H1 (cell line): ENCODE measurements around the gene PLEKHH2. TPM values are rescaled to one million over a fixed set of nuclear protein-coding genes. Genes with fewer than 3 reads are reported as not detected.
"Not testable (repeated sequence)": the region's sequence is repeated elsewhere in the genome, so short reads cannot be mapped to it uniquely, and the experiment has no call there.

Source experiments
- CTCF ChIA-PET: fragments of 300-600 bp; sonication (Branson Sonifier 250); formaldehyde crosslinking; loops from one replicate; lab custom pipeline; 2021; ENCODE audit not compliant: partially characterized antibody; lab: Charles Lee
- POLR2A ChIA-PET: fragments of 300-600 bp; sonication (Branson Sonifier 250); formaldehyde crosslinking; loops from one replicate; lab custom pipeline; 2021; ENCODE audit warnings: inconsistent platforms; ENCODE audit not compliant: partially characterized antibody; lab: Charles Lee
- DNase-seq, 2 experiments: peaks; one replicate each; pipeline versions ENCODE4 v3.0.0 to v3.0.0-alpha.2; 2010 to 2022; ENCODE audit warnings: low spot score in 2 of 2, low read depth in 1 of 2, mixed read lengths in 1 of 2
- FAIRE-seq: peaks from 2 replicates; lab custom pipeline; 2011; peaks lifted over from hg19 to GRCh38; lab: Jason Lieb, UNC
- H2AFZ ChIP-seq: 2 replicates; pipeline ENCODE4 v1.8.1; 2012; ENCODE audit warnings: low read length, inconsistent platforms
- H2AK5ac ChIP-seq: 2 replicates; pipeline ENCODE4 v1.6.1; 2013; ENCODE audit warnings: low read depth, low read length
- H2BK120ac ChIP-seq: replicated peaks from 2 replicates; pipeline ENCODE3; 2013; ENCODE audit warnings: low read depth, low read length, inconsistent platforms
- H2BK12ac ChIP-seq: 2 replicates; pipeline ENCODE4 v1.6.1; 2013; ENCODE audit warnings: low read depth, low read length
- H2BK15ac ChIP-seq: 2 replicates; pipeline ENCODE4 v1.6.1; 2013; ENCODE audit warnings: low read length
- H2BK20ac ChIP-seq: 2 replicates; pipeline ENCODE4 v1.6.1; 2013; ENCODE audit warnings: low read length
- H2BK5ac ChIP-seq: 2 replicates; pipeline ENCODE4 v1.6.1; 2013; ENCODE audit warnings: low read depth, low read length
- H3K14ac ChIP-seq: 2 replicates; pipeline ENCODE4 v1.6.1; 2013; ENCODE audit warnings: inconsistent platforms; ENCODE audit not compliant: insufficient read length
- H3K18ac ChIP-seq: 2 replicates; pipeline ENCODE4 v1.6.1; 2013; ENCODE audit warnings: low read length; ENCODE audit errors: extremely low read depth
- H3K23ac ChIP-seq: 2 replicates; pipeline ENCODE4 v1.6.1; 2013; ENCODE audit warnings: inconsistent platforms; ENCODE audit not compliant: insufficient read length
- H3K23me2 ChIP-seq: 2 replicates; pipeline ENCODE4 v1.6.1; 2013; ENCODE audit warnings: low read depth, low read length
- H3K27ac ChIP-seq: 2 replicates; pipeline ENCODE4 v1.6.1; 2011; ENCODE audit warnings: low read depth, low read length, inconsistent platforms
- H3K27me3 ChIP-seq, 4 experiments: replicated peaks in 1 of 4; 1 replicate in 1 of 4; 2 replicates in 3 of 4; pipeline versions ENCODE4 v1.6.1 to v1.8.1; 2011 to 2013; ENCODE audit warnings: low read length in 3 of 4, mild to moderate bottlenecking in 3 of 4, inconsistent platforms in 2 of 4, mixed read lengths in 2 of 4, moderate library complexity in 1 of 4; ENCODE audit not compliant: control insufficient read depth in 3 of 4, insufficient read depth in 3 of 4; ENCODE audit errors: extremely low read depth in 1 of 4
- H3K36me3 ChIP-seq, 4 experiments: 2 replicates each; pipeline versions ENCODE4 v1.6.1 to v1.8.1; 2011 to 2013; ENCODE audit warnings: mild to moderate bottlenecking in 4 of 4, low read length in 3 of 4, moderate library complexity in 2 of 4, control low read depth in 1 of 4, inconsistent platforms in 1 of 4; ENCODE audit not compliant: insufficient read depth in 4 of 4, control insufficient read depth in 2 of 4
- H3K4ac ChIP-seq: replicated peaks from 2 replicates; pipeline ENCODE3; 2013; ENCODE audit warnings: low read length, low read depth, mixed read lengths, inconsistent platforms; ENCODE audit not compliant: insufficient read length
- H3K4me1 ChIP-seq, 4 experiments: replicated peaks in 1 of 4; 1 replicate in 1 of 4; 2 replicates in 3 of 4; pipeline versions ENCODE4 v1.6.1 to v1.8.1; 2011 to 2013; ENCODE audit warnings: low read length in 3 of 4, inconsistent platforms in 2 of 4, mixed read lengths in 1 of 4; ENCODE audit not compliant: insufficient read depth in 4 of 4, control insufficient read depth in 3 of 4
- H3K4me2 ChIP-seq, 2 experiments: 2 replicates each; pipeline versions ENCODE4 v1.6.1 to v1.8.1; 2011 to 2013; ENCODE audit warnings: low read depth in 2 of 2, low read length in 2 of 2, control low read depth in 1 of 2, inconsistent platforms in 1 of 2, mild to moderate bottlenecking in 1 of 2; ENCODE audit not compliant: insufficient read depth in 1 of 2
- H3K4me3 ChIP-seq, 4 experiments: fragments of 200-600, 300-600 bp in 1 of 4; sonication (generic), shearing (Covaris generic), sonication (Bioruptor Twin) in 1 of 4; 2 replicates each; pipeline versions ENCODE4 v1.5.1 to v1.8.1; 2011 to 2016; ENCODE audit warnings: low read length in 4 of 4, low read depth in 3 of 4, control low read depth in 2 of 4, inconsistent platforms in 2 of 4, mild to moderate bottlenecking in 2 of 4, mixed read lengths in 1 of 4, moderate library complexity in 1 of 4; ENCODE audit not compliant: insufficient read depth in 2 of 4; ENCODE audit errors: extremely low read depth in 1 of 4
- H3K56ac ChIP-seq: replicated peaks from 2 replicates; pipeline ENCODE3; 2013; ENCODE audit warnings: low read depth, mild to moderate bottlenecking, mixed read lengths, low read length, inconsistent platforms; ENCODE audit not compliant: insufficient read length
- H3K79me1 ChIP-seq: 2 replicates; pipeline ENCODE4 v1.6.1; 2013; ENCODE audit warnings: low read depth, low read length, control low read depth
- H3K79me2 ChIP-seq, 2 experiments: 2 replicates each; pipeline versions ENCODE4 v1.6.1 to v1.8.1; 2012 to 2013; ENCODE audit warnings: low read length in 2 of 2, mild to moderate bottlenecking in 2 of 2, inconsistent platforms in 1 of 2; ENCODE audit not compliant: insufficient read depth in 2 of 2, control insufficient read depth in 1 of 2
- H3K9ac ChIP-seq, 4 experiments: replicated peaks in 1 of 4; 1 replicate in 1 of 4; 2 replicates in 3 of 4; pipeline versions ENCODE4 v1.6.1 to v1.8.1; 2011 to 2013; ENCODE audit warnings: low read depth in 3 of 4, low read length in 3 of 4, control low read depth in 2 of 4, mild to moderate bottlenecking in 2 of 4, moderate library complexity in 2 of 4, inconsistent platforms in 1 of 4; ENCODE audit errors: extremely low read depth in 1 of 4
- H3K9me3 ChIP-seq, 2 experiments: 2 replicates each; pipeline versions ENCODE4 v1.6.1 to v1.8.1; 2012 to 2013; ENCODE audit warnings: mild to moderate bottlenecking in 2 of 2, moderate library complexity in 2 of 2, control low read depth in 1 of 2, inconsistent platforms in 1 of 2, low read depth in 1 of 2, low read length in 1 of 2, mixed read lengths in 1 of 2; ENCODE audit not compliant: insufficient read depth in 2 of 2
- H4K20me1 ChIP-seq, 2 experiments: replicated peaks in 1 of 2; 2 replicates each; pipeline versions ENCODE3 to v1.8.1; 2011 to 2013; ENCODE audit warnings: inconsistent platforms in 2 of 2, low read length in 2 of 2, mild to moderate bottlenecking in 1 of 2; ENCODE audit not compliant: insufficient read depth in 2 of 2, control insufficient read depth in 1 of 2
- H4K5ac ChIP-seq: 2 replicates; pipeline ENCODE4 v1.6.1; 2013; ENCODE audit warnings: low read length, low read depth, mixed read lengths, inconsistent platforms; ENCODE audit not compliant: insufficient read length
- H4K8ac ChIP-seq: 2 replicates; pipeline ENCODE4 v1.8.0; 2013; ENCODE audit warnings: mild to moderate bottlenecking, moderate library complexity, low read length, inconsistent platforms; ENCODE audit not compliant: insufficient read depth; ENCODE audit errors: extremely low read depth
- H4K91ac ChIP-seq: replicated peaks from 2 replicates; pipeline ENCODE3; 2013; ENCODE audit warnings: low read length, mixed read lengths, inconsistent platforms; ENCODE audit not compliant: insufficient read length
- CTCF ChIP-seq, 3 experiments: IDR thresholded peaks; 1 replicate in 2 of 3; 2 replicates in 1 of 3; pipeline versions ENCODE4 v1.5.1 to v1.6.1; 2011; ENCODE audit warnings: low read length in 3 of 3, mild to moderate bottlenecking in 3 of 3, inconsistent platforms in 2 of 3, low read depth in 1 of 3, moderate library complexity in 1 of 3; ENCODE audit not compliant: insufficient read depth in 1 of 3; ENCODE audit errors: control extremely low read depth in 1 of 3
- KDM1A ChIP-seq: fragments of 200-600, 300-600 bp; sonication (generic); IDR thresholded peaks from 2 replicates; pipeline ENCODE4 v1.7.1; 2016; ENCODE audit warnings: mild to moderate bottlenecking, low read length, borderline replicate concordance
- NANOG ChIP-seq: IDR thresholded peaks from 2 replicates; pipeline ENCODE4 v1.6.1; 2011; ENCODE audit warnings: low read length, low read depth, mild to moderate bottlenecking, inconsistent platforms; ENCODE audit not compliant: insufficient read depth, poor library complexity, severe bottlenecking
- SAP30 ChIP-seq: fragments of 300-600 bp; sonication (generic); IDR thresholded peaks from 2 replicates; pipeline ENCODE4 v1.7.1; 2012; ENCODE audit warnings: low read length, moderate library complexity, mild to moderate bottlenecking, inconsistent platforms; ENCODE audit not compliant: insufficient read depth, insufficient replicate concordance
- ZNF274 ChIP-seq: IDR thresholded peaks from 2 replicates; pipeline ENCODE4 v1.7.0; 2012; ENCODE audit warnings: low read length, borderline replicate concordance; ENCODE audit errors: extremely low read depth
- WGBS, 2 experiments: shearing (Covaris generic) in 1 of 2; methylation state at CpG; one replicate each; pipeline versions ENCODE4 v1.1.6 to v1.1.7; 2013 to 2015; ENCODE audit warnings: low lambda C conversion rate in 2 of 2, mixed read lengths in 2 of 2, inconsistent platforms in 1 of 2, low coverage in 1 of 2, missing lambda C conversion rate in 1 of 2; ENCODE audit not compliant: insufficient replicate concordance in 2 of 2, insufficient coverage in 1 of 2, insufficient read length in 1 of 2; ENCODE audit errors: extremely low coverage in 1 of 2, missing lambda C conversion rate in 1 of 2; 5-methylcytosine and 5-hydroxymethylcytosine counted together
- polyA plus RNA-seq, 7 experiments: library from polyadenylated mRNA; depleted of rRNA in 3 of 7; stranded (reverse) in 5 of 7; unstranded in 2 of 7; fragments of >200 nt in 5 of 7; fragments of 200-250 nt in 2 of 7; gene quantifications; 1 replicate in 5 of 7; 2 replicates in 1 of 7; 4 replicates in 1 of 7; pipeline versions ENCODE4 v1.2.1 to v1.2.3, GENCODE V29; 2011 to 2013; ENCODE audit warnings: missing spikeins in 2 of 7, mixed read lengths in 2 of 7
- total RNA-seq: library from RNA; stranded (reverse); fragmentation: NEBNext Ultra II Directional; extraction: Animal tissue kit (Norgen Biotek cat#: 25700); gene quantifications from 2 replicates; pipeline ENCODE4 v1.2.1, GENCODE V29; 2021
- TF ChIP-seq, protein P1 (sequence below): IDR thresholded peaks from 2 replicates; pipeline ENCODE4 v1.6.1; 2012; ENCODE audit warnings: inconsistent platforms

The PLEKHH2 gene
- total and polyA plus RNA-seq, 2 of the 8 experiments (the other 6 are each of a cell fraction or from before 2014, with no cell fraction given) = 2.2 to 5.0 TPM

DNA sequence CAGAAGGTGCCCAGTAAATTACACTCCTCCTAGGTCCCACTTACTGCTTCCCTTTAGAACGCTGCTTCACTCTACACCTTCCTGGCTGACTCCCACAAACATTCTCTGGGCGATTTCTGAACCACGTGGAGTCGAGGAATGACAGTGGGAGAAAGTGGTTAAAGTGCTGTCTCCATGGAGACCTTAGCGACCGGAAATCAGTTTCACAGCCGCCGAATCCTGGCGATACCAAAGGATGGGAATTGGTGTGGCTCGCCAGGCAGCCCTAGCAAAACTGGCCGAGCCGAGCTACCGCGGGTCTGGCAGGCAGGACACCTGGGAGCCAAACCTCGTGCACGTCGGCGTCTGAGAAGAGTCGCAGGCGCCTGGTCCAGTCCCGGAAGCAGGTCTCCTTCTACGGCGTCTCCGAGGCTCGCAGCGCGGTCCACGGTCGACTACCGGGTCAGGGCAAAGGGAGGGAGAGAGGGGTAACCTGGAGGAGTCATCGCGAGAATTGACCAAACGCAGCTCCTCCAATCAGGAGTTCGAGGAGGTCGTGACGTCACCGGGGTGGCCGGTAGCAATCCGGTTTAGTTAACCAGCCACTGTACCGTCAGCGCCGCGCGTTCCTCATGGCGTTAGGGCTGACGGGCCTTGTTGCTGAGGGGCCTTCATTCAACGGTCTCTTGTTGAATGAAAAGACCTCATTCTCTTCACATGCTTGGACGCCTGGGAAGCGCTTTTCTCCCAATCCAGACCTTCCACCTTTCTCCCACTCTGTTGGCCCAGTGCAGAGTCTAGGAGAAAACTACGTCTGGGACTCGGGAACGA, 41.3 kb upstream of the PLEKHH2 start, which contains the start of gene THADA (continued):
- no peak for TF ChIP-seq NANOG
- TF ChIP-seq SAP30 = peak; percentile 99
- no peak for TF ChIP-seq CTCF (IDR thresholded peaks at IDR 0.05; ENCODE audit: control extremely low read depth in 1 of 3, insufficient read depth in 1 of 3, low read depth in 1 of 3, low read length in 3 of 3)
- TF ChIP-seq KDM1A = no peak
- TF ChIP-seq ZNF274 = no peak
- TF ChIP-seq, protein P1, sequence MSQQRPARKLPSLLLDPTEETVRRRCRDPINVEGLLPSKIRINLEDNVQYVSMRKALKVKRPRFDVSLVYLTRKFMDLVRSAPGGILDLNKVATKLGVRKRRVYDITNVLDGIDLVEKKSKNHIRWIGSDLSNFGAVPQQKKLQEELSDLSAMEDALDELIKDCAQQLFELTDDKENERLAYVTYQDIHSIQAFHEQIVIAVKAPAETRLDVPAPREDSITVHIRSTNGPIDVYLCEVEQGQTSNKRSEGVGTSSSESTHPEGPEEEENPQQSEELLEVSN = peak; percentile 64

DNA sequence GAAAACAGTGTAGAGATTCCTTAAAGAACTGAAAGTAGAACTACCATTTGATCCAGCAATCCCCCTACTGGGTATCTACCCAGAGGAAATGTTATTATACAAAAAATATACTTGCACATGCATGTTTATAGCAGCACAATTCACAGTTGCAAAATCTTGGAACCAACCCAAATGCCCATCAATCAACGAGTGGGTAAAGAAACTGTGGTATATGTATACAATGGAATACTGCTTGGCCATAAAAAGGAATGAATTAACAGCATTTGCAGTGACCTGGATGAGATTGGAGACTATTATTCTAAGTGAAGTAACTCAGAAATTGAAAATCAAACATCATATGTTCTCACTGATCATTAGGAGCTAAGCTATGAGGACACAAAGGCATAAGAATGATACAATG, 36.5 kb upstream of the PLEKHH2 start:
- FAIRE-seq, H2AFZ ChIP-seq, H3K4me1 ChIP-seq, H3K4ac ChIP-seq, H3K79me1 ChIP-seq, H3K14ac ChIP-seq, H3K9ac ChIP-seq, DNase-seq, H3K56ac ChIP-seq, H3K4me3 ChIP-seq, H2BK20ac ChIP-seq, H3K4me2 ChIP-seq, H4K8ac ChIP-seq, CTCF ChIA-PET, H4K5ac ChIP-seq, H3K9me3 ChIP-seq, H2BK15ac ChIP-seq, POLR2A ChIA-PET, H2AK5ac ChIP-seq, H2BK12ac ChIP-seq, H3K18ac ChIP-seq, H2BK5ac ChIP-seq, H3K27me3 ChIP-seq, H3K79me2 ChIP-seq, H4K20me1 ChIP-seq, H3K36me3 ChIP-seq, H2BK120ac ChIP-seq, H3K27ac ChIP-seq, H3K23ac ChIP-seq, H3K23me2 ChIP-seq, H4K91ac ChIP-seq: not testable (repeated sequence)
- WGBS, 2 experiments = 88% methylated on average over 1 of the region's 1 CpG; no CpG with 5 or more reads in 1 of the 2 experiments
